Neural crest cell (in vitro differentiated cells): ENCODE results near the gene AGA. TPM values are rescaled to one million over a fixed set of nuclear protein-coding genes. Genes with fewer than 3 reads are reported as not detected.

Source experiments
- DNase-seq: peaks from one replicate; pipeline ENCODE4 v3.0.0; 2021; ENCODE audit warnings: low read depth, mixed read lengths, low spot score
- H3K27ac Mint-ChIP-seq: one replicate; pipeline ENCODE4 v1.8.0; 2021; ENCODE audit warnings: mild to moderate bottlenecking, mixed read lengths; ENCODE audit not compliant: unreplicated experiment
- H3K27me3 Mint-ChIP-seq: 2 replicates; pipeline ENCODE4 v1.8.0; 2021; ENCODE audit warnings: low read depth, mild to moderate bottlenecking, mixed read lengths
- H3K36me3 Mint-ChIP-seq: 2 replicates; pipeline ENCODE4 v1.8.0; 2021; ENCODE audit warnings: low read depth, mild to moderate bottlenecking, mixed read lengths
- H3K4me1 Mint-ChIP-seq: 2 replicates; pipeline ENCODE4 v1.8.0; 2021; ENCODE audit warnings: mixed read lengths
- H3K4me3 Mint-ChIP-seq: one replicate; pipeline ENCODE4 v1.8.0; 2021; ENCODE audit warnings: mild to moderate bottlenecking, mixed read lengths
- H3K9me3 Mint-ChIP-seq: 2 replicates; pipeline ENCODE4 v1.8.0; 2021; ENCODE audit warnings: mixed read lengths
- total RNA-seq: library from RNA; stranded (reverse); gene quantifications from 2 replicates; pipeline ENCODE4 v1.2.1, GENCODE V29; 2021
- TF ChIP-seq, protein P1 (sequence below): fragments of 200-600 bp; sonication (generic); conservative IDR thresholded peaks from 2 replicates; pipeline ENCODE4 v1.5.0; 2021; ENCODE audit warnings: antibody characterized with exemption, mild to moderate bottlenecking

Gene AGA
- total RNA-seq, 1 donor from 2014 or later = 12.3 TPM

DNA sequence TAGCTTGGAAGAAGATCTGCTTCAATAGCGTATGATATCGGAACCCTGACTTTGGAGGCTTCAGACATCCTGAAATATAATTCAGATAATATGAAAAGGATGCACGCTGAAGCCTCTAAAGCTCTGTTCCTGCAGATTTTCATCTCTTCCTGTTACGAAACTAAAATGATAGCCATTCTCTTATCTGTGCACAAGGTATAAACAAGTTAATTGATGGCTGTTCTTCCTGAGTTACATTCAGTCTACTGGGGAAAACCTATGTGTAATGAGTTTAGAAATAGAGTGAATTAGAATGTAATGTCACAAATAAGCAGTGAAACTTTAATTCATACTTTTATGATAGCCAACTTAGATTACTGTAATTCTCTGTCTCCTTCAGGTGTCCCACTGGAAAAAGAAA, 36.8 kb upstream of the AGA start:
- H3K4me1 Mint-ChIP-seq = no peaks in the 10 kb centered on the region
- H3K9me3 Mint-ChIP-seq = no peaks in the 10 kb centered on the region
- H3K27me3 Mint-ChIP-seq = no peaks in the 10 kb centered on the region
- no peak overlapping the region for H3K4me3 Mint-ChIP-seq
- no peak for DNase-seq
- no peaks in the 10 kb centered on the region for H3K36me3 Mint-ChIP-seq
- H3K27ac Mint-ChIP-seq = no peak overlapping the region
- TF ChIP-seq, protein P1, sequence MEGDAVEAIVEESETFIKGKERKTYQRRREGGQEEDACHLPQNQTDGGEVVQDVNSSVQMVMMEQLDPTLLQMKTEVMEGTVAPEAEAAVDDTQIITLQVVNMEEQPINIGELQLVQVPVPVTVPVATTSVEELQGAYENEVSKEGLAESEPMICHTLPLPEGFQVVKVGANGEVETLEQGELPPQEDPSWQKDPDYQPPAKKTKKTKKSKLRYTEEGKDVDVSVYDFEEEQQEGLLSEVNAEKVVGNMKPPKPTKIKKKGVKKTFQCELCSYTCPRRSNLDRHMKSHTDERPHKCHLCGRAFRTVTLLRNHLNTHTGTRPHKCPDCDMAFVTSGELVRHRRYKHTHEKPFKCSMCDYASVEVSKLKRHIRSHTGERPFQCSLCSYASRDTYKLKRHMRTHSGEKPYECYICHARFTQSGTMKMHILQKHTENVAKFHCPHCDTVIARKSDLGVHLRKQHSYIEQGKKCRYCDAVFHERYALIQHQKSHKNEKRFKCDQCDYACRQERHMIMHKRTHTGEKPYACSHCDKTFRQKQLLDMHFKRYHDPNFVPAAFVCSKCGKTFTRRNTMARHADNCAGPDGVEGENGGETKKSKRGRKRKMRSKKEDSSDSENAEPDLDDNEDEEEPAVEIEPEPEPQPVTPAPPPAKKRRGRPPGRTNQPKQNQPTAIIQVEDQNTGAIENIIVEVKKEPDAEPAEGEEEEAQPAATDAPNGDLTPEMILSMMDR = no peak

DNA sequence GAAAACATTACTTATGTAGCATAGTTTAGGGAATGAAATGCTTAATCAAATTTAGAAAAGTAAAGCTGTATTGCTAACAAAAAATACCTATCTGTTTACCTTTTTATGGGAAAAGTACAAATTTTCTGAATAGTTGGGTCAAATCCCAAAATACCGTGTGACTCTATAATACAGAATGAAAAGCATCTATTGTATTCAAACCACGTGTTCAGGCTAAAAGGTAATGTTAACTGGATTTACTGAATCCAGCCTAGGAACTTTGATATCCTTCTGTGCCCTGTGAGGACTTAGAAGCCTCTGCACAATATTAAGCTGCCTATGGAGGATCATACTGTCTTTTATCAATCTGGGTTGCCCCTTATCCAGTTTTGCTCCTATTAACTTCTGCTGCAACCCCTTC, 36.3 kb upstream of the AGA start:
- TF ChIP-seq, protein P1 = no peak
- Mint-ChIP-seq H3K4me1 (no peaks in the 10 kb centered on the region), H3K27ac (no peak overlapping the region), H3K9me3 (no peaks in the 10 kb centered on the region), H3K27me3 (no peaks in the 10 kb centered on the region), H3K4me3 (no peak overlapping the region), H3K36me3 (no peaks in the 10 kb centered on the region)
- DNase-seq = no peak

DNA sequence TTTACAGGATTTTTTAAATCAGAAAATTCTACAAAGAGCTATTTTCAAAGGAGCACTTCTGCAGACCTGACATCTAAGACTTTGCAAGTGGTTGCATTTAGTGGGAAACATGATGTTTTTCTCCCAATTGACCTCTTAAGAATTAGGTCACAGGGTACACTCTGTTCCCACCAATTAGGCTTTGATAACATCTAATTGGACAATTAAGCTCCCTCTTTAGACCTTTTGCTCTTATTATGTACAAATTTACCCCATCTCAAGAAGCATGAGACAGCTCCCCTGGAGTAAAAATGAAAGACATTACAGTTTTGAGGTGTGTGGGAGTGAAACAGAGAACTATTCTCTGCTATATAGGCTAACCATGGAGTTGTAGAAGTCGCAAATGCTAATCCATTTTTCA, 31.8 kb upstream of the AGA start:
- H3K27me3 Mint-ChIP-seq = no peaks in the 10 kb centered on the region
- TF ChIP-seq, protein P1 = no peak
- no peaks in the 10 kb centered on the region for H3K9me3 Mint-ChIP-seq
- H3K4me3 Mint-ChIP-seq = no peak overlapping the region
- H3K4me1 Mint-ChIP-seq = no peaks in the 10 kb centered on the region
- peaks cover 2% of the 10 kb centered on the region for H3K36me3 Mint-ChIP-seq
- H3K27ac Mint-ChIP-seq = no peak overlapping the region
- no peak for DNase-seq

DNA sequence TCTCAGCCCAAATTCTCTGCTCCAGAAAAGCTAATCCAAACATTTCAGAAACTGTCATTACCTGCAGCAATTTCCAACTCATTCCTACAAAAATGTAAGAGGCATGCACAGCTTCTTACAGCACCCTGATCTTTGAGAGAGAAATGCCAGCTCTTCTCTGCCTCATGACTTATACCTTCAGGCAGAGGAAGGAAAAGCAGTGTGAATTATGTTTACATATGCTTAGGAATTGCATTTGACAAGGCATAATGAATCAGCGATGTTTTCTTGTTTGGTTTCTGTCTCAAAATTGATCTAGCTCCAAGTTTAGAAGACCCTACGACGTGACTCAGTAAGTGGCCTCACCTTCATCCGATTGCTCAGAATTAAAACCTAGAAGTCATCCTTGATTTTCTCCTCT, 21.8 kb upstream of the AGA start:
- H3K27ac Mint-ChIP-seq = no peak overlapping the region

DNA sequence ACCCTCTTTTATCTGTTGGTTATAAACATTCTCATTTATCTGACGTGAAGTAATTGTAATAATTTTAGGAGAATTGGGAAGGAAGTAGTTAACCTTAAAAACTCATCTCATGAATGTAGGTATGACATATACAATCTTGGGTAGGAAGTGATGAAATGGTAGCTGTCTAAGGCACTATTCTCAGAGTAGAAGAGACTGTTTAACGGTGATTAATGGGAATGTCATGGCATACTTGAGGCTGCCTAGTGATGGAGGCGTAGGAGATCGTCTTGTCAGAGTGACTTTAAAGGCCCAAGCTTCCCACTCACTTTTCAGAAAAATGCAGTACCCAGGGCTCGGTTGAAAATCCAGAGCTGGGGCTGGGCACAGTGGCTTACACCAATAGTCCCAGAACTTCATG, 19.4 kb upstream of the AGA start:
- no peak for DNase-seq
- no peaks in the 10 kb centered on the region for H3K9me3 Mint-ChIP-seq
- H3K27ac Mint-ChIP-seq = no peak overlapping the region
- TF ChIP-seq, protein P1 = no peak
- H3K36me3 Mint-ChIP-seq = no peaks in the 10 kb centered on the region
- H3K27me3 Mint-ChIP-seq = no peaks in the 10 kb centered on the region
- H3K4me1 Mint-ChIP-seq = no peaks in the 10 kb centered on the region
- H3K4me3 Mint-ChIP-seq = no peak overlapping the region

More for the DNA sequence above, 21.8 kb upstream of the AGA start:
- Mint-ChIP-seq H3K27me3 (no peaks in the 10 kb centered on the region), H3K9me3 (no peaks in the 10 kb centered on the region), H3K4me3 (no peak overlapping the region), H3K36me3 (no peaks in the 10 kb centered on the region), H3K4me1 (no peaks in the 10 kb centered on the region)
- no peak for DNase-seq
- TF ChIP-seq, protein P1 = no peak

DNA sequence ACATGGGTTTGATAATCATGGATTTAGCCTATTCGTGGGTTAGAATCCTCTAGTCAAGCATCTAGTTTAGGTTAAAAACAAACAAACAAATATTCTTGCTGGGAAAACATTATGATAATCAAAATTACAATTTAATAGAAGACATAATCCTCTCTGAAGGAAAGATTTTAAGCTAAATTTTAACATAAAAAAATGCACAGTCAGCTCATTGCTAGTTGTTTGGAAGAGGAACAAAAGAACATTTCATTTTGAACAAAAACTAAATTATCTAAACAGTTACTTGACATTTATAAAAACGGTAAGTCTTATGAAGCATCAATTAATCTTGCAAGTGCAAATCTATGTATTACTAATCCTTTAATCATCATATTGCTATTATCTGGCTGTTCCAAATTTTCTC, 18.2 kb upstream of the AGA start:
- H3K4me1 Mint-ChIP-seq = no peaks in the 10 kb centered on the region
- no peaks in the 10 kb centered on the region for H3K27me3 Mint-ChIP-seq
- H3K36me3 Mint-ChIP-seq = no peaks in the 10 kb centered on the region
- no peak overlapping the region for H3K27ac Mint-ChIP-seq
- no peak overlapping the region for H3K4me3 Mint-ChIP-seq
- H3K9me3 Mint-ChIP-seq = no peaks in the 10 kb centered on the region
- DNase-seq = no peak
- TF ChIP-seq, protein P1 = no peak
